ENCODE data around the gene USP48.
"Not testable (repeated sequence)": the region's sequence is repeated elsewhere in the genome, so short reads cannot be mapped to it uniquely, and the experiment has no call there.

Gene USP48

DNA sequence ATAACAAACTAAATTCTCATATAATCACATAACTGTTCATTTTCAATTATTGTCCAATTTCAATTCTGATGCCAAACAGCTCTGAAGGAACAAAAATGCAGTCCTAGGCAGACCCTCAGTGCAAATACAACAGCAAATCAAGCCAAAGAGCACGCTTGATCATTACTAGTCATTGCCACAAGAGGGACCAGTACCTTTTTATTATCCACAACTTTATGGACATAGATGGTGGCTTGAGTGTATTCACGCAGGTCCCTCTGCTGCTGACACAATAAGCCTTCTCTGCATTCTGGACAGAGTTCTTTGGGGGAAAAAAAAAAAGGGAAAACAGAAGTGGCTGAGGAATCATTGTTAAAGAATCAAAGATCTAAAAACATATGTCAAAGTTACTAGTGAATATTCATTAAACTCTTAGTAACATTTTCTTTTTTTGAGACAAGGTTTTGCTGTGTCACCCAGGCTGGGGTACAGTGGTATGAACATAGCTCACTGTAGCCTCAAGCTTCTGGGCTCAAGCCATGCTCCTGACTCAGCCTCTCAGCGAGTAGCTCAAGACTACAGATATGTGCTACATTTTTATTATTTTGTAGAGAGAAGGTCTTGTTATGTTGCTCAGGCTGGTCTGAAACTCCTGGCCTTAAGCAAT is 79.5 kb downstream of the USP48 start:
- no peak for DNase-seq (ENCODE audit: low read depth in 1 of 2, low spot score in 1 of 2)

DNA sequence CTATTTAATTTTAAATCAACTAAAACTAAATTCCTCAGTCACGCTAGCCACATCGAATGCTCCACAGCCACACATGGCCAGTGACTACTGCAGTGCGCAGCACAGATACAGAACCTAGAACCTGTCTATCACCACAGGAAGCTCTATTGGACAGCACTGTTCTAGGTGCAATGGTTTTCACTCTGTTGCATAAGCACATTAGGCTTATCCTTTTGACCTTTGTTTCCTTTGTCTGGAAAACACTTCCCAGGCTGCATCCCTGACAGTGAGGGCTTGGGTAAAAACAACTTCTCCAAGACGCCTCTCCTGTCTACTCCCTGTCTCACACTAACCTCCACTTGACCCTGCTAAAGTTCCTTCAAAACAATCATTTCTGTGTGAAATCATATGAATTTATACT is 80.2 kb downstream of the USP48 start:
- DNase-seq (ENCODE audit: low read depth in 1 of 2, low spot score in 1 of 2): no peak

DNA sequence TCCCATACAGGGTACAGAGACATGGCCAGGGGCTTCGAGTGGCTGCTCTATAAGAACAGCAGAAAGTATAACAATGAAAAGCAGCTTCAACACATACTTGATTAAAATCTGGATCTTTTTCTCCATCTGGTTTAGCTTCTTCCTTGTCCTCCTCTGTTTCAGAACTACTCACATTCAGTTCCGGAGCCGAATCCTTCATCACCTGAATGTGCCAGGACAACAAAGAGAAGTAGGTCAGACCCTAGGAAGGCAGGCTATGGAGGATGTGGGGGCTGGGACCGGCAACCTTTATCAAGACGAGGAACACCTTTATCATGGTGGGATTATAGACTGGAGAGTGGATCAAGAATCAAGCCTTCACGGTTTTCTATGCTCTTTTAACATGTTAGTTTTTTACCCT is 81.5 kb downstream of the USP48 start:
- no peak for DNase-seq (ENCODE audit: low read depth in 1 of 2, low spot score in 1 of 2)

DNA sequence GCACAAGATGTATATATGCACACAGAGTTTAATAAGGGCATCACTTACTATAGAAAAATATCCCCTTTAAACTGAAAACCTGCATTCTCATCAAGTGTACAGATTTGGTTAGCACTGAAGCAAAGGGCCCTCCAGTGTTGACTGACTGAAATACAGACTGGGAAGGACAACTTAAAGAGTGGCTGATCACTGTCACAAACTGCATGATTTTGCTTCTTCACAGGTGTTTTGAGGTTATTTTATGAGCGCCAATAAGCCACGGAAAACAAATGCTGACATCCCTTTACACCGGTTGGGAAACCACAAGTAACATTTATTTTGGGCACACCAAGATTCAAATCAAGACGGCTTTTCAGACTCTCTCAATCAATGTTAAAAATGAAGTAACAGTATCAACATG is 82.9 kb downstream of the USP48 start:
- DNase-seq (ENCODE audit: low read depth in 1 of 2, low spot score in 1 of 2): no peak

DNA sequence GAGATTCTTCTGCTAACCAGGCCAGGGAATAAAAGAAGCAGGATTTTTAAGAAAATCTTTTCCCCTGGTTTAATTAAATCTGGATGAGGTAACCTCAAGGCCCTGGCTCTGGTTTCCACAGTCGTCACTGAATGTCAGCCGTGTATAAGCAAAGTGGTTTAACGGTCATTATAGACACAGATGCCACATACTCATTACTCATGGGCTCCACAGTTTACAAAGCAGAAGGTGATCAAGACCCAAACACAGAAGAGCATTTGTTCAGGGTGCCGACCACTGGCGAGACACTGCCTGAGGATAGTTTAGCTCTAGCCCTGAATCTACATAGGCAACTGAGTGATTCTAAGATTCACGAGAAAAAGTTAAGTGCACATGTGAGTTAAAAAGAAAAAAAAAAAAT is 86.0 kb downstream of the USP48 start:
- no peak for DNase-seq (ENCODE audit: low read depth in 1 of 2, low spot score in 1 of 2)

DNA sequence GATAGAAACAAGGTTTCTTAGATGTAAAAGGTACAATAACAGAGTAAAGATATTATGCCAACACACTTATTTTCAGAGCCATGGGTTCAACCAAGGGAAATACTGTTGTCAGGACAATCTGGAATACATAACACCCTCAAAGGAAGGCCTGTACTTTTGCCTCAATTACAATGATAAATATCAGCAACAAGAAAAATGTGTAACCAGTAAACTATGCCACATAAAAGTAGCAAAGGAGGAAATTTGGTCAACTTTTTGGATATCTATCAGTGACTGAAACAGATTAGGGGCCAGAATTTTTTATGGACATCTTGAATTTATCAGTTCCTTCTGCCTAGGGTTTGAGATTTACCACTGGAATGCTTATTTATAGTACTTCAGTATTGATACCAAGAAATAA is 89.2 kb downstream of the USP48 start:
- DNase-seq (ENCODE audit: low read depth in 1 of 2, low spot score in 1 of 2): no peak

DNA sequence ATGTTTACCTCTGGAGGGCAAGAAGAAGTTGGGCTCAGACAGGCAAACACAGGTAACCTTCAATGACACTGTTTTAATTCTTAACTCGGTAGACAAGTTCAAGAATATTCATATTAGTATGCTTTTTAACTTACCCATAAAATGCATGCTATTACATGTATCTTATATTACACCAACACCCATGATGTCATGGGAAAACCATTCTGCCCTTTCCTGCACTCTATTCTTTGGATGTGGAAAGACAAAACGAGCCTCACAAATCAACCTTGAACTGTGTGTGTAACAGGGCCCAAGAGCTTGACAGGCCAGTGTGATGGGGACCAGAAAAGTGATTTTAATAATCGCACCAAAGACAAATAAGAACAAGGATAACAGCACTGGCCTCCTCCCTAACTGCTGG is 91.2 kb downstream of the USP48 start:
- no peak for DNase-seq (ENCODE audit: low read depth in 1 of 2, low spot score in 1 of 2)

DNA sequence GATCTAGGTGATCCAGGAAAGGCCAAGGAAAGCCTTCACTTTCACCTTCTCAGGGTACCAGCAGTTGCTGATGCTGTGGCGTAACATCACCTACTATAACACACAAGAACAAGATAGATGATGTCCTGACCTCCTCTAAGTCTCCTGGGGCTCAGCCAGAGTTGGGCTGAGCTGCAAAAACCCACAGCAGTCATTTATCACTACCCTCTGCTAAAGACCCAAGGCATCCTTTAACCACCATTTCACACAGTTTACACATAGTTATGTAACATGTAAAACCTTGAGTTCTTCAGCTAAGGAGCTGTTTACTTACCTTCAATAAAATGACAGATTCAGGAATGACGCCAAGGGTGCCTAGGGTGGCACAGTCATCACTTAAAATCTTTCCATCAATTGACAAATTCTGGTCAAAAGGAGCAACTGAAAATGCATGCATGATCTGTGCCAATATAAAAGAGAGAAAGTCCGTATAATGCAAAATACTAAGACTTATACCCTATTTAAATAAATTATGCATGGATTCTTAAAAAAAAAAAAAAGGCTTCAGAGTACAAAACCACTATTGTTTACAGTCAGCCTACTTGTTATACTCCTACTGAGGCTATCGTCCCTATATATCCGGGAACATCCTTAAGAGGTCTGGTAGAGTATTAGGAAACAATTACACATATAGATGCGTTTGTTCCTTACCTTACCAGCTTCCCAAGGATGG is 93.1 kb downstream of the USP48 start:
- DNase-seq (ENCODE audit: low read depth in 1 of 2, low spot score in 1 of 2): no peak

DNA sequence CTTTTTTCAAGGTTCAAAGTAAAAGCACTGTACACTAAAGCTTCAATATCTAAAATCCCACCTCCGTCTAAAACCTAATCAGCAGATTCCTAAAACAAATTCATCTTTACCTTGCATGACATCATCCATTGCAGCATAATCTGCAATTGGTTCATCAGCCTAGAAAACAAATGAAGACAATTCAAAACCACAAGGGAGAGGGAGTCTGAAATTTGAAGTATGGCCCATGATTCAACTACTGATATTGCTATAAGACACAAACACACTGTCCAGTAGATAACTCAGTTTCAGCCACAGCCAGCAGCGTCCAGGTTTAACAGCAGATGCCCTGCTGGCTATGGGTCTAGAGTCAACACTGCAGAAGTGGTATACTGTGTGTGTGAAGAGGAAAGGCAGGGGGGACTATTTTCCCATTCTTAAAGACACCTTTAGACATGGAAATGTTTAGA is 95.8 kb downstream of the USP48 start:
- no peak for DNase-seq (ENCODE audit: low read depth in 1 of 2, low spot score in 1 of 2)

DNA sequence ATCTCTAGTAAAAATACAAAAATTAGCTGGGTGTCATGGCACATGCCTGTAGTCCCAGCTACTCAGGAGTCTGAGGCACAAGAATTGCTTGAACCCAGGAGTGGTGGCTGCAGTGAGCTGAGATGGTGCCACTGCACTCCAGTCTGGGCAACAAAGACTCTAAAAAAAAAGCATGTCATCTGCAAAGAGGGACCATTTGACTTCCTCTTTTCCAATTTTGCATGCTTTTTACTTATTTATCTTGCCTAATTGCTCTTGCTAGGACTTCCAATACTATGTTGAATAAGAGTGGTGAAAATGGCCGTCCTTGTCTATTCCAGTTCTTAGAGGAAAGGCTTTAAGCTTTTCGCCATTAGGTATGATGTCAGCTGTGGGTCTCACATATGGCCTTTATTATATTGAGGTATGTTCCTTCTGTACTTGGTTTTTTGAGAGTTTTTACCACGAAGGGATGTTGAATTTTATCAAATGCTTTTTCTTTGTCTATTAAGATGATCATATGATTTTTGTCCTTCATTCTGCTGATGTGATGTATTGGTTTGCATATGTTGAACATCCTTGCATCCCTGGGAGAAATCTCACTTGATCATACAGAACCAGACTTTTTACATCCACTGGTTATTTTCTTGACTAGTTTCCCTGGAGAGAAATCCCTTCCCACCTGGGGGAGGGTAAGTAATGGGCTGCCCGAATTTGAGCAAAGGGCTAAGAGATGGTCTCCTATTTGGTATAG is 96.8 kb downstream of the USP48 start:
- no peak for DNase-seq (ENCODE audit: low read depth in 1 of 2, low spot score in 1 of 2)

DNA sequence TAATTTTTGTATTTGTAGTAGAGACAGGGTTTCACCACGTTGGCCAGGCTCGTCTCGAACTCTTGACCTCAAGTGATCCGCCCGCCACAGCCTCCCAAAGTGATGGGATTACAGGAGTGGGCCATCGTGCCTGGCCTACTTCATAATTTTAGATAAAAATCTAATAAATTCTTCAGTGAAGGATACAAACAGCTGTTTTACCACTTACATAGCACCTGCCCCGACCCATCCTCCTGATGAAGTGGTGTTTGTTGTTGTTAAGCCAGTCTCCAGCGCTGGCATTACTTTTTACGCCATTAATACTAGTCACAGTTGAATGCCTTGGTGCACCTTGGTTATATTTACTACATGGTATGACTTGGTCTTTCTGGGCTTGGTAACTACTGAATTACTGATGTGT is 101.5 kb downstream of the USP48 start:
- DNase-seq (ENCODE audit: low read depth in 1 of 2, low spot score in 1 of 2): no peak

DNA sequence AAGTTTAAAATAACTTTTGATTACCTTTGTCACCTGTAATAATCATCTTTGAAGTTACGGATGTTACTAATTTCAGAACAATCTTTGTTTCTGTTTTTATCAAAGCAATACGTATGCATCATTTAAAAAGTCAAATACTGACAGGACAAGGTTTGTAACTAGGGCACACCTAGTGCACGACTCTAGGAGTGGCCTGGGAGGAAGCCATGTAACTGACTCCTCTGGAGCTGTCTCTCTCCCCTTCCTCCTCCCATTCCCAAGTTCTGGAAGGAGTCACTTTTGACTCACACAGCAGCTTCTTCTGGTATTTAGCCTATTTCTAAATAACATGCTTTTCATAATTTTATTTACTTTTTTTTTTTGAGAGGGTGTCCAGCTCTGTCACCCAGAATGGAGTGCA is 102.0 kb downstream of the USP48 start:
- DNase-seq (ENCODE audit: low read depth in 1 of 2, low spot score in 1 of 2): no peak

DNA sequence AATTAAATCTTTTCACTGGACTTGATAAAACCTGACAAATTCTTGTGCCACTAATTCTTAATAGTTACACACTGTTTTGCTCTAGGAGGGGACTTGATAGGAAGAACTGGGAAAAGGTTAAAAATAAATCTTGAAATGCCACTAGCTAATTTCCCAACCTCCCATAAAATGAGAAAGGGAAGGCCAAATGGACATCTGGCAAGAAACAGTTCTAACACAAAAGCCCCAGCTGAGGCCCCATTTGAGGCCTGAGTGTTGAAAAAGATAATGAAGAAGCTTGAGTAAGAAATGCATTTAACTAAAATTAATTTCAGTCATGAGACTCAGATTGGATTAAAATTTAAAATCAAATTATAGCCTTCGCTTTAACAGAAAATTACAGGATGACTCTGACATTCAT is 102.6 kb downstream of the USP48 start:
- no peak for DNase-seq (ENCODE audit: low read depth in 1 of 2, low spot score in 1 of 2)

DNA sequence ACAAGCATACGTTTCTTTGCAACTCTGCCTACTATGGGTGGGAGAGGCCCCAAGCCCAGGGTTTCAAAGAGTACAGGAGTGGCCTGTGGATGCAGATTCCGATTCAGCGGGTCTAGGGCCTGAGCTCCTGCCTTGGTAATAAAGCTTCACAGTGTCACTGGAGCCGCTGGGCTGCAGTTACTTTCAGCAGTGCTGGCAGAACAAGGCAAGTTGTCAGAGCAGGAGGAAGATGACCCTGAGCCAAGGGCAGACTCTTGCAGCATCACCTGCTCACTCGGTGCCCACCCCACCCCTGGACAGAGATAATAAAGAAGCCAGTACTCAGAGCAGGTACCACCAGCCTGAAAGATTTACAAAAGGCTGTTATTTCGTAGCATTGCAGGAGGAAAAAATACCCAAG is 105.8 kb downstream of the USP48 start:
- DNase-seq (ENCODE audit: low read depth in 1 of 2, low spot score in 1 of 2): no peak

DNA sequence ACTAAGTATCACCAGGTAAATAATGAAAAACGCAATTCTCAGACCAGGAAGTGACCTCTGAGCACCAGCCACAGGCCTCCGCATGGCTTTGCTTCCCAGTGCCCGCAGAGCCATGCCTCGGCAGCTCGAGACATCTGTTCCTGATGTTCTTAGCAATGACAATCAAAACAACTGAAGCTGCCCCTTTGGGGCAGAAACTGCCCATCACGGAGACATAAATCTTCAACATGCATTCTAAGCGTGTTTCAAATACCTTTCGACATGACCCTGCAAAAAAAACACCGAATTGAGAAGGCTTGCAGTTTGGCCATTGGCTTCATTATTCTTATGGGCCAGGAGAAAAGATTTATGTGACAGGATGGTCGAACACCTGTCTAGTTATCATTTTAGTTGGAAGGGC is 108.0 kb downstream of the USP48 start:
- no peak for DNase-seq (ENCODE audit: low read depth in 1 of 2, low spot score in 1 of 2)

DNA sequence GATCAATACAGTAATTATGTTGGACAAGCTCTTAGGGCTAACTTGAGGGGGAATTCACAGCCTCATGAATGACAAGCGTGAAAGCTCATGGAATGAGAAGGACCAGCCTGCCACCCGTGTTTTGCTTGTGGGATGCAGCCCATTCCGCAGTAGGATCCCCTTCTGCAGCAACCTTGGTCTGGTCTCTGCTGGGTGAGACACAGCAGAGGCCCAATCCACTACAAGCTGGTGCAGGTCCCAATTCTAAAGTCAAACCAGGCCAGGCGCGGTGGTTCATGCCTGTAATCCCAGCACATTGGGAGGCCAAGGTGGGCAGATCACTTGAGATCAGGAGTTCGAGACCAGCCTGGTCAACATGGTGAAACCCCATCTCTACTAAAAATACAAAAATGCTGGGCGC is 109.1 kb downstream of the USP48 start:
- not testable (repeated sequence) for DNase-seq (ENCODE audit: low read depth in 1 of 2, low spot score in 1 of 2)

DNA sequence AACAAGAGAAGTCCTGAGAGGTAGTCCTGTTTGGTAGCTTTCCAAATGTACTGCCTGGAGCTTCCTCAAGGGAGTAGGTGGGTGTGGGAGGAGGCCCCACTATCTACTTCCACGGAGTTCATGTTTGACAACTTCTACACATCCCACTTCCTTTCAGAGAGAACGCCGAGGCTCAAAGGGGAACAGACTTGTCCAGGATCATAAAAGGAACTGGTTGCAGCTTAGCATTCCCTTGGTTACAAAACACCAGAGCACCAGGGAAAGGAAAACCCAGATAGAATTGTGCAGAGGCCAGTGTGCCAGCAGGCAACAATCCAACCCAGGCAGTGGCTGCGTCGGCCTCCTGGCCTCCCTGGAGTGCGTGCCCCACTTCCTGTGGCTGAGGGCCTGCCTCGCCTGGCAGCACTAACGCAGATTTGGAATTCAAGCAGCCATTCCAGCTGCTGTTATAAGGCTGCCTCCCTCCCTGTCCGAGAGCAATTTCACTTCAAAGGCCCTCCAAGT is 109.6 kb downstream of the USP48 start:
- no peak for DNase-seq (ENCODE audit: low read depth in 1 of 2, low spot score in 1 of 2)

DNA sequence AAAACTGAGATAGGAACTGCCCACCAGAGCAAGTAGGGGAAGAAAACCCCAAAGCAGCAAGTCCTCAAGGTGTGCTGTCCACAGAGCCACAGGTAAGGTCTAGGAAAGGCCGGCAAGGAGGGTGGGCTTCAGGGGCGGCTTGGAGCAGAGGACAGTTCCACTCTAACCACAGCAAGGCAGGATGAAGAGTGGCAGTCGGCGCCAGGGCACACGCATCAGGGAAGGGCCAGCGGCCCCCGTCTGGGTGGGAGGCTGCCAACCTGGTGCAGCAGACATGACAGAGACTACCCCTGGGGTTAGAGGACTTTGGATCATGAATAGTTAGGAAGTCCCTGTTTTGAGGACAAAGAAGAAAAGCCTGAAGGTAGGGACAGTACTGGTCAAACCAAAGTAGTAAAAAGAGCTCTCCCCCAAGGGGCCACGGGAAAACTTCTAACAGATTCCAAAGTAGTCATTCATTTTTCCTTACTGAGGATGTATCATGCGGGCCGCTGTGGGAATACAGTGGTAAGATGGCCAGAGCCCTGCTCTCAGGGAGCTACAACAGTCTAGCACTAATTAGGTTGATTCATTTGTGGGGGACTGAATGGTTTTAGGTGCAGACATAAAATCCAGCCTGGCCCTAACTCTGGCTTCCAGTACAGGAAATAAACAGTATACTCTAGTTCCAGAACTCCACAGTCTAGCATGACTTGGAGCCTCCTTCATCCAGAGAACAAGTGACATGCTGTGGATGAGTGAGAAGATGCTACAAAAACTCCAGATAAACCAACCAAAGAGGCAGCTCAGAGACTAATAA is 110.3 kb downstream of the USP48 start:
- DNase-seq (ENCODE audit: low read depth in 1 of 2, low spot score in 1 of 2): no peak

DNA sequence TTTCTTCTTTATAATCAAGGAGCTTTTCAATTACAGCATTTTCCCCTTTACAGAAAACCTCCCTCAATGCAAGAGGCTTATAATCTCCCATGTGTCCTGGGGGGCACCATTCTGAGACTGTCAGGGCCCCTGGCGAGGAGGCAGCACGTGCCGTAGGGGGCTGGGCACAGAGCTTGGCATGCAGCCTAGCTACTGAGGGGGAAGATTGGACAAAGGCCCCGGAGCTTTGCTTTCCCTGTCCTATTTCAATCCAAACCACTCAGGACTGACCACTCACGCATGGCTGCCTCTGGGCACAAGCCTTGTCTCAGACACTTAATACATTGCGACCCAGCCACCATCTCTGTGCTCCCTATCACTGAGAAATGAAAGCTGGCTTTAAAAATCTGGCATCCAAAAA is 111.0 kb downstream of the USP48 start:
- no peak for DNase-seq (ENCODE audit: low read depth in 1 of 2, low spot score in 1 of 2)

DNA sequence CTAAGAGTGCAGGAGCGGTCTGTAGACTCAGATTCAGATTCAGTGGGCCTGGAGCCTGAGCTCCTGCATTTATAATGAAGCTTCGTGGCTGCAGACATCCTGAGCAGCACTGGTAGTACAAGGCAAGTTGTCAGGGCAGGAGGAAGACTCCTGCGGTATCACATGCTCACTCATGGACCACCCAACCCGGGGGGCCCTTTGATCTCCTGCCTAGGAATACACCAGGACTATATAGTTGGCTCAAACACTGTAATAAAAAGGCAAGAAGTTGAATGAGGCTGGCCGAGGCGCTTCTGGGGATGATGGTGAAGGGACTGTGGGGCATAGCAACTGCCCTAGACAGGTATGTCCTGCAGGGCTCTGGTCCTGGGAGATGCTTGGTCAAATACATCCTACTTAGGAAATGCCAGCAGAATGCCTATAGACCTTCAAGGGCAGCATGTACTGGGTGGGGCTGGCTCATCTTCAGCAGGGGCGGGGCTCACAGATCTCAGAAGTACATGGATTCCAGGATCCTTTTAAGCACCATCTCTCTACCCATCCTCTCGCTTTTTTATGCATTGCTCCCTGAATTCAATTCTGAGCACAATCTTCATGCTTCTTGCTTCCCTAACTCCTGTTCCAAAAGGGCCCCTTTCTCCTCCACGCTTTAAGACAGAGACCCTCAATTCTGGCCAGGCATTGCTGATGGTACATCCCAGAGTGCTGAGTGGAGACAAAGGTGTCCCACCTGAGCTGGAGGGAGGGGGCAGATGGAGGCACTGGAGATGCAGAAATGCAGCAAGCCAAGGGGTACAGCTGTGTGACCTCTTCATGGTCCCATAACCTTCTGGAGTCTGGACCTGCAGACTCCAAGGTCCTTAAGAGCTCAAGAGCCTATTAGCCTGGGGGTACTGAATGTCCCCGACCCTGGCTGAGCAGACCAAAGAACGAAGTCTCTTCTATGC is 111.7 kb downstream of the USP48 start:
- no peak for DNase-seq (ENCODE audit: low read depth in 1 of 2, low spot score in 1 of 2)

All from activated CD4-positive, alpha-beta T cell treated with anti-CD3 and anti-CD28 coated beads, Interleukin-2, amount 50 U/mL, for 24 hours (primary cell).